ENCODE measurements around the gene RALGPS2.

- TF ChIP-seq, protein P1, sequence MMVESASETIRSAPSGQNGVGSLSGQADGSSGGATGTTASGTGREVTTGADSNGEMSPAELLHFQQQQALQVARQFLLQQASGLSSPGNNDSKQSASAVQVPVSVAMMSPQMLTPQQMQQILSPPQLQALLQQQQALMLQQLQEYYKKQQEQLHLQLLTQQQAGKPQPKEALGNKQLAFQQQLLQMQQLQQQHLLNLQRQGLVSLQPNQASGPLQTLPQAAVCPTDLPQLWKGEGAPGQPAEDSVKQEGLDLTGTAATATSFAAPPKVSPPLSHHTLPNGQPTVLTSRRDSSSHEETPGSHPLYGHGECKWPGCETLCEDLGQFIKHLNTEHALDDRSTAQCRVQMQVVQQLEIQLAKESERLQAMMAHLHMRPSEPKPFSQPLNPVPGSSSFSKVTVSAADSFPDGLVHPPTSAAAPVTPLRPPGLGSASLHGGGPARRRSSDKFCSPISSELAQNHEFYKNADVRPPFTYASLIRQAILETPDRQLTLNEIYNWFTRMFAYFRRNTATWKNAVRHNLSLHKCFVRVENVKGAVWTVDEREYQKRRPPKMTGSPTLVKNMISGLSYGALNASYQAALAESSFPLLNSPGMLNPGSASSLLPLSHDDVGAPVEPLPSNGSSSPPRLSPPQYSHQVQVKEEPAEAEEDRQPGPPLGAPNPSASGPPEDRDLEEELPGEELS (CRISPR knock-in tag; IDR thresholded peaks at IDR 0.05; ENCODE audit: borderline replicate concordance), result no peak
- no peak for TF ChIP-seq USF2 (CRISPR knock-in tag; IDR thresholded peaks at IDR 0.05)
- TF ChIP-seq NR2C2 (CRISPR knock-in tag; IDR thresholded peaks at IDR 0.05), result no peak
- no peak for TF ChIP-seq NR2C2 (tag; IDR thresholded peaks at IDR 0.05)
- TF ChIP-seq GTF2F1 (IDR thresholded peaks at IDR 0.05; ENCODE audit: low read depth, low read length), result no peak
- TF ChIP-seq, protein P2, sequence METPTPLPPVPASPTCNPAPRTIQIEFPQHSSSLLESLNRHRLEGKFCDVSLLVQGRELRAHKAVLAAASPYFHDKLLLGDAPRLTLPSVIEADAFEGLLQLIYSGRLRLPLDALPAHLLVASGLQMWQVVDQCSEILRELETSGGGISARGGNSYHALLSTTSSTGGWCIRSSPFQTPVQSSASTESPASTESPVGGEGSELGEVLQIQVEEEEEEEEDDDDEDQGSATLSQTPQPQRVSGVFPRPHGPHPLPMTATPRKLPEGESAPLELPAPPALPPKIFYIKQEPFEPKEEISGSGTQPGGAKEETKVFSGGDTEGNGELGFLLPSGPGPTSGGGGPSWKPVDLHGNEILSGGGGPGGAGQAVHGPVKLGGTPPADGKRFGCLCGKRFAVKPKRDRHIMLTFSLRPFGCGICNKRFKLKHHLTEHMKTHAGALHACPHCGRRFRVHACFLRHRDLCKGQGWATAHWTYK (CRISPR knock-in tag; IDR thresholded peaks at IDR 0.05), result no peak
- no peak for TF ChIP-seq TRIM28 (IDR thresholded peaks at IDR 0.05)
- TF ChIP-seq ZNF407 (IDR thresholded peaks at IDR 0.05; ENCODE audit: low read depth), result no peak
- no peak for TF ChIP-seq CTCF (IDR thresholded peaks at IDR 0.05 in 2 of 3, conservative IDR thresholded peaks at IDR 0.05 in 1 of 3; ENCODE audit: insufficient read depth in 2 of 3, low read depth in 1 of 3, low read length in 3 of 3)
- no peak for TF ChIP-seq KAT7 (CRISPR knock-in tag; IDR thresholded peaks at IDR 0.05; ENCODE audit: borderline replicate concordance)
- no peak for TF ChIP-seq POLR2AphosphoS2 (IDR thresholded peaks at IDR 0.05; ENCODE audit: low read length)
Observed at GRCh38 chr1:178825167-178825566, 100.1 kb downstream of the RALGPS2 start.
